SU-DHL-6 (cell line): ENCODE results near the gene RNF181.
"Not testable (repeated sequence)": the region's sequence is repeated elsewhere in the genome, so short reads cannot be mapped to it uniquely, and the experiment has no call there.

Source experiments
- EZH2phosphoT487 ChIP-seq: fragments of 200-600 bp; sonication (generic), shearing (Covaris generic); conservative IDR thresholded peaks from 2 replicates; pipeline ENCODE4 v1.6.1; 2018; ENCODE audit warnings: mild to moderate bottlenecking, antibody characterized with exemption, low read length, moderate library complexity, mixed read lengths
- TF ChIP-seq, protein P1 (sequence below): fragments of 200-600 bp; sonication (generic); IDR thresholded peaks from one replicate; pipeline ENCODE4 v1.5.1; 2017; ENCODE audit warnings: antibody characterized with exemption, mild to moderate bottlenecking, low read length, moderate library complexity; ENCODE audit not compliant: insufficient read depth, poor library complexity, severe bottlenecking

DNA sequence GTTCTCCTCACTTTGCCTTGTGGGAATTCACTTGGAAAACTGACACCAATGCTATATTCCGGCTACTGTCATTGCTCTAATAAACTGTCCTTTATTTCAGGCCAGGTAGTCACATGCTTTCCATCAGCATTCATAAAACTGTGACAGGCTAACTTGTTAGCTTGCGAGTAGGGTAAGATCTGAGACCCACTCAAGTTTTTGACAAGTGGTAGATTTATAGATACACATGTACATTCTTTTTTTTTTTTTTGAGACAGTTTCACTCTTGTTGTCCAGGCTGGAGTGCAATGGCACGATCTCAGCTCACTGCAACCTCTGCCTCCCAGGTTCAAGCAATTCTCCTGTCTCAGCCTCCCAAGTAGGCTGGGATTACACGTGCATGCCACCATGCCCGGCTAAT, 22.2 kb downstream of the RNF181 start:
- TF ChIP-seq, protein P1, sequence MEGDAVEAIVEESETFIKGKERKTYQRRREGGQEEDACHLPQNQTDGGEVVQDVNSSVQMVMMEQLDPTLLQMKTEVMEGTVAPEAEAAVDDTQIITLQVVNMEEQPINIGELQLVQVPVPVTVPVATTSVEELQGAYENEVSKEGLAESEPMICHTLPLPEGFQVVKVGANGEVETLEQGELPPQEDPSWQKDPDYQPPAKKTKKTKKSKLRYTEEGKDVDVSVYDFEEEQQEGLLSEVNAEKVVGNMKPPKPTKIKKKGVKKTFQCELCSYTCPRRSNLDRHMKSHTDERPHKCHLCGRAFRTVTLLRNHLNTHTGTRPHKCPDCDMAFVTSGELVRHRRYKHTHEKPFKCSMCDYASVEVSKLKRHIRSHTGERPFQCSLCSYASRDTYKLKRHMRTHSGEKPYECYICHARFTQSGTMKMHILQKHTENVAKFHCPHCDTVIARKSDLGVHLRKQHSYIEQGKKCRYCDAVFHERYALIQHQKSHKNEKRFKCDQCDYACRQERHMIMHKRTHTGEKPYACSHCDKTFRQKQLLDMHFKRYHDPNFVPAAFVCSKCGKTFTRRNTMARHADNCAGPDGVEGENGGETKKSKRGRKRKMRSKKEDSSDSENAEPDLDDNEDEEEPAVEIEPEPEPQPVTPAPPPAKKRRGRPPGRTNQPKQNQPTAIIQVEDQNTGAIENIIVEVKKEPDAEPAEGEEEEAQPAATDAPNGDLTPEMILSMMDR, result not testable (repeated sequence)
- TF ChIP-seq EZH2phosphoT487, result not testable (repeated sequence)
